GM18909 (cell line): ENCODE results near the gene TFAP2A.

Source experiments
- ATAC-seq: cut with Tn5 transposase; IDR thresholded peaks from one replicate; pipeline ENCODE4 v1.9.1; 2021; ENCODE audit warnings: mild to moderate bottlenecking; ENCODE audit not compliant: unreplicated experiment, poor library complexity

Gene TFAP2A

DNA sequence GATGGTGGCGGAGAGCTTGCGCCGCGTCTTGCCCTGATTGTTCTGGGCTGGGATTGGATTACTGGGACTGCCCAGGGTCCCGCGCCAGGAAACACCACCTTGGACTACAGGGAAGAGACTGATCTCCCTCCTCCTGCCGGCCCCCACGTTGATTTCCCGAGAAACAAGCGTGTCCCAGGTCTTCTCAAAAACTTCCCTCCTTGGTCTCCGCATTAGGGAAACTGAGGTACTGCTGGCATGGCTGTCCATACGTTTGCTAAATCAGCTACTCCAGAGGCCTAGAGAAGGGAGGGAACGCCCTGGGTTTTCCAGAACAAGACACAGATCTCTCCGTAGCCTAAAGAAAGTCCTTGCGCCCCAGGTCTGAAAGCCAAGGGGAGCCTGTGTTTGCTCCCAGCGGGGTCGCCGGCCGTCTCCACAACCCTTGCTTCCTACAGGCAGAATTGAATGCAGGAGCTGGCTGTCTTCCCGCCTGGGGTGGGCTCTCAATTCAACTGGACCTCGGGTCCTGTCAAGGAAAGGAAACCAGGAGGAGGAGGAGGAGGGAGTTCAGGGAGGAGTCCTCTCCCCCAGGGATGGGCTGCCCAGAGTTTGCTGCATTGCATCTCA is 29.2 kb downstream of the TFAP2A start:
- no peak for ATAC-seq

DNA sequence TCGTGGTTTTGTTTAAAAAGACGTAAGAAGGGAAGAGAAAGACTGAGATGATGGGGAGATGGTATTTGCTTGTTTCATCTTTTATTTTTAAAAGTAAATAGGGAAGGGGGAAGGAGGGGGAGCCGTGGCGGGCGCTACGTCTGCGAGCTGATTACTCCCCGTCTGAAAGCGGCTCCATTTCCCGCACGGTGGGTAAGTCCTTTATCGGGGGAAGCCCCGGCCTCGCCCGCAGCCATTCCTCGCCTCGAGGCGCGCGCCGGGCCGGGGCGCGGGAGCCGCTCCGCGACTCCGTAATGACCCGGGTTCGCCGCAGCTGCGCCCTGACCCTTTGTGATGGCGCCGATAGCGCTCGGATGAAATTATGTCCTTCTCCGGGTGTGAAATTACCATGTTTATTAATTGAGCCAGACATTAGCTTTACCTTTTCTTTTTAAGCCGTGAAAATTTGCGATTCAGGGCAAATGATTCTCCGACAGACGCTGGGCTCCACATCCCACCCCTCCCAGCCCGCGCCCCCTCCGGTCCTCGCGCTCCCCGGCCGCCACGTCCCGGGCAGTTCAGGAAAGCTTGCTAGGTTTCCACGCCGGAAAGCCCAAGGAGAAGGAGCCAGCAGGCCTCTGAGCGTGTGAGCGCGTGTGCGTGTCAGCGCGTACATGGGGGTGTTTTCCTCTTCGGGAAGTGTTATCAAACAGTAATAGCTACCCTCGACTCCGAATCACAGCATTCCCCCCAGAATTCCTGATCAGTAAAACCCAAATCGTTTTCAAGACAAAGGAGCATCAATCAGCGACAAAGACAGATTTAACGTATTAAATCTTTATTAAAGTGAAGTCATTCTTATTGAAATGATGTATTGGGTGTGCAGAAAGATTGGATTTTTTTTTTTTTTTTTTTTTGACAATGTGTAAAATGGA is 30.0 kb downstream of the TFAP2A start:
- no peak for ATAC-seq

DNA sequence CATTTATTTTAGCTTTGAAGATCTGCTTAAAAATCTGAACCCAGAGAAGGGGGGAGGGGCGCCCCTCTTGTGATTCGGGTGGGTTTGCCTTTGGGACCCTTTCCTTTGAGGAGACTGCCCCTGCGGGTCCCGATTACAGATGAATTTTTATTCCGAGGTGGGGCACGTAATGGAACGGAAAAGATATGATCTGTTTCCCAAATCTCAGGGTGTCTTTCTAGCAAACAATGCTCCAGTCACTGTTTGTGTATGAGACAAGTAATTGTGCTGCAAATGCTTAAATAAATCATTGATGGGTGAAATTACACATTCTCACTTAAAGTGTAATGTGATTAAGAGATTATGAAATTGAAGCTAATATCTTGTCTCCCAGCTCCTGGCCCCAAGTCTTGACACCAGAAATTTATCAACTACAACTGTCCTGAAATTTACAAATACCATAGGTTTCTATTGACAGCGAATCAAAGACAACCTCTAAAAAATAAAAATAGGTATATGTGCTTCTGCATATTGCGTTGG is 30.7 kb downstream of the TFAP2A start:
- no peak for ATAC-seq

DNA sequence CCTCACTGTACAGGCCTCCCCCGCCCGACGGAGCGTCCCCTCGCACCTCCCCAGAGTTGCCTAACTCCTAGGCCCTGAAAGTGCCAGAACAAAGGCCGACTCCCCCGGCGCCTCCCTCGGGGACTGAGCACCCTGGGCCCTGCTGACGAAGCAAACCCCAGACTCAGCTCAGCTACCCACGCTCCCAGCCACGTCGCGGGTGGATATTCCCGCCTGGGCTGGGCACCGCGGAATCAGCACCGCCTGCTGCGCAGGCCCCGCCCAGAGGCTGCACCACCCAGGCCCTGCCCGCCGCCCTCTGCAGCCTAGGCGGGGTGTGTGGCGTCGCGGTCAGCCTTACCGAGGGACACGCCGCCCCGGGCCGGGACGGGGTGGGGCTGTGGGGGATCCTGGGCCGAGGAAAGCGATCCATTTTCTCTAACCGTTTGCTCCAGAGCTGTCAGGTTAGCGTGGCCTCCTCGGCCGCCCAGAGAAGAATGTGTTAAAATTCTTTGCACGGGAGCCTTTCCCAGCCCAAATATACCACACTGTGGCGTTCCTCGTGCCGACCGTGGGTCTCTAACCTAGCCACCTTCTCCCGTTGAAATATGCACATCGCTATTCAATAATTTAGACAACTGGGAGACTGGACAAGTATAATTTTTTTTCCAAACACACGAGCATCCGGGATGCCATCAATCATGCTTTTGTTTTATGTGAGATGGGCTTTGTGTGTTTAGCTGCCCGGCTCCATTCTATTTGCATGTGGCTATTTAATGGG is 31.4 kb downstream of the TFAP2A start:
- no peak for ATAC-seq

DNA sequence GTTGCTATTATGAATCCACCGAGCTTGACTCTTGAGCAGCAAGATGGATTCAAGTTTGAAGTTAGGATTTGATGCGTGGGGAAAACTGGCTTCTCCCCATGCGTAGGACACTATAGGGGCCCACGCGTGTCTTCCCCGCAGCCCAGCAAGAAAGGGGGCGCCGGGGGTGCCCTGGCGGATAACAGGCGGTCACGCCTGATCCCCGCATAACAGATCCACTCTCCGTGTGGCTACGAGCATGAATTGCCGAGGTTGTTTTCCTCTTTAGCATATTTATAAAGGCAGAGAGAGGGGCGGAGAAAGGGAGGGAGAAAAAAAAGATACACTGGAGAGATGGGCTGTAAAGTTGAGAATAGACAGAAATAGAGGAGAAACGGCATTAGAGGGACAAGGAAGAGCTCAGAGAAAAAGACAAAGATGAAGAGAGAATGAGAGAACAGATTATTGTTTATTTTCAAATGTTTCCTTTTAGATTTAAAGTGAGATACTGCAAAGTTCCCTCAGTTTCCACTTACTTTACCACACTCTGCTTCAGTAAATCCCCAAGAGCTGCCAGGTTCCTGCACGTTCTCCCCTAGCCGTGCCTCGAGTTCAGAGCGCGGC is 32.0 kb downstream of the TFAP2A start:
- ATAC-seq = no peak

DNA sequence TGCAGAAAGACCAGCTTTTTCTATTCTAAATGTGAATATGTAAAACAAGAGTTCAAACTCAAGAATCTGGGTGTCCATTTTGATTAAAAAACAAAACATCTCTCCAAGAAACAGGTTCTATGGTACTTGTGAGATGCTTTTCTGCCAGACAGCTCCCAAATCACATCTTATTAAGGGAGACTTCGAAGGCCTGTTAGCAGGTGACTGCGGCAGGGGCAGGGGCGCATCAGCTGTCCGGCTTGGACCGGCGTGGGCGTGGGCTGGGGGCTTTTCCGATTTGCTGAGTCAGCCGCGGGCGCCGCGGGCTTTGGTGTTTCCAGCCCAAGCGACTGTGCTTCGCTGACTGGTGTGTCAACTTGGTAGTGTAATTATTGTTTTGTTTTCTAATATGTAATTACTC is 32.6 kb downstream of the TFAP2A start:
- no peak for ATAC-seq

DNA sequence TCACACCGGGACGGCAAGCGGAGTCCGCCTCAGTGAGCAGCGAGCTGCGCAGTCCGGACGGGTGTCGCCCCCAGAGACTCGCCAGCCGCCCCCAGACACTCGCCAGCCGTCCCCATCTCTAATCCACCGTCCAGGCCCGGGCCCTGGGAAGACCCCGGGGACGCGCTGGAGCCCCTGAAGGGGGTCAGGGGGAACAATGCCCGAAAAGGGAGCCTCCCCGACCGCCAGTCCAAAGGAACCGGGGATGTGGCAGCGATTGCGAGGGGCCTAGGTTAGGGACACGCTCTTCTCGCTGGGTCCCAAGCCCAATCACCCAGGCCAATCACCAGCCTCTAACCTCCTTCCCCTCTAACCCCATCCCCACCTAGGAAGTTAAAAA is 33.1 kb downstream of the TFAP2A start:
- no peak for ATAC-seq

DNA sequence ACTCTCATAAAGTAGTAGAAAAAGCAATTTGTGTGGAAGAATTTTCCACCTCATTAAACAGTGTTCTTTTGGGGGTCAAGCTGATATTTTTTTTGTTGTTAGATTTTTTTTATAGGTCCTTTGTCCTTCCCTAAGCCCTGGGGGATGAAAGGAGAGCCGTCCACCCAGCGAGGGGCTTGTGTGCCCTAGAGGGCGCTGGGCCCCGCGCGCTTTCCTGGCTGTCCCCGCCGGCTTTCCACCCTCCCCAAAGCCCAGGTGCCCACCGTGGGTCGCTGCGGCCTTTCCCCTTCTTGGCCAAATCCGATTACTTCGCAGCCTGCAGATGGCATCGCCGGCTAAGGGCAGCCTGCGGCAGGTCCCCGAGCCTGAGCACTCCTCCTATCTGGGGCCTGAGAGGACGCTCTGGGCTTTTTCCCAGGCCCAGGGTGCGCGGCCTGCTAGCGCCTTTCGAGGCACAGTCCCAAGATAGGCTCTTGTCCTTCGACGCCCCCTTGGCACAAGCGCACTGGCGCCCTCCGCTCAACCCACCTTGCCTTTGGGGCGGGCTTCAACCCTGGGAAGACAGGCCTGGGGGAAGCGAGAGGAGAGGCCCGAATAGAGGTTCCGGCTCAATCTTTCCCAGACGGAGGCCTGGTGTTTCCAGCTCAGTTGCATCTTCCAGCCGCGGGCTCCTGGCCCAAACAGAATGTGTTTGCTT is 33.6 kb downstream of the TFAP2A start:
- no peak for ATAC-seq

DNA sequence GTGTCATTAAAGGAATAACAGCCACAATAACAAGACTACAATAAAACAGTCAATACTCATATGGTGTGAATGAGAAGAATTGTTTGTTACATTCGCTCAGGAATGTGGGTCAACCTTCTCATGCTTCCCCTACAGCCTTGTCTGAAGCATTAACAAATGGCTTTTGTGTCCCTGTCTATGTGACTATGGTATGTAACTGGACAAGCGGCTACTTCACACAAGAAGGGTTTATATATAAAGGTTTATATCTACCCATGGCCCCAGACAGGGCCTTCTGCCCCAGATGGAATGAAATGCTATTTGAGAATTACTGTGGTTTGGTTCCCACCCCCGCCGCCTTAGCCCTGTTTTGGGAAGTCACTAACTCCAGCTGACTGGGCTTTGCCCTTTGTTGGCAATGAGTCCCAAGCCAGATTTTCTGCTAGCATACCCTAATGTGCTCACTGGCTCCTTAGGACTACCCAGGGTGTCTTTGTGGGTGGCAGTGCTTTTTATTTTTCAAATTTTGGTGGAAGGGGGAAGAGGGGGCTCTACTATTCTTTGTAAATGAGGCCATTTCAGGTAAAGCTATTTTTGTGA is 39.4 kb downstream of the TFAP2A start:
- no peak for ATAC-seq

DNA sequence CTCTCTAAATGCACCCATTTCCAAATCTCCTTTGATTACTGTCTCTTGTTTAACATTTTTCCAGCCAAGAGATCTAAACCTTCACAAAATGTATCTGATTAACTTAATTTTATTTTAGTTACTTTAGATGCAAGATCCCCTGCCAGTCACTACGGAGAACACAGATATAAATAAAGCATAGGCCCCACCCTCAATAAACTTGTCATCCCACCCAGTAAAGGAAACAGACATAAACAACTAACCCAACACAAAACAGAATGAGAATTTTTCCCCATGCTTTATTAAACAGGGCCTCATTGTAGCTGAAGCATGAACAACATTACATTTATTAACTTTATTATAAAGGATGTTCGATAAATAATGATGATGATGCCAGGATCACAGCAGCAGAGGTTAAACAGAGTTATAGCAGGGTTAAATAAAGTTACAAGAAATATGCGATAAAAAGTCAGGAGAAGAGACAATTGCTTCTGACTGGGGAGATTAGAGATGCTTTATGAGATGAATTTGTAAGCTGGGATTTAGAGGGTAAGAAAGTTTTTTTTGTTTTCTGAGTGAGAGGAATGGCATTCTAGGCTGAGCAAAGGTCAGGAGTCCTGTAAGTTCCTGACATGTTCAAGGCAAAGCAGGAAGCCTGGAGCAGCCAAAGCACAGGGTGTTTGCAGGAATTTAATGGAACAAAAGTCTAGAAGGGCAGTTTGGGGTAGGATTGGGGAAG is 41.1 kb downstream of the TFAP2A start:
- no peak for ATAC-seq

DNA sequence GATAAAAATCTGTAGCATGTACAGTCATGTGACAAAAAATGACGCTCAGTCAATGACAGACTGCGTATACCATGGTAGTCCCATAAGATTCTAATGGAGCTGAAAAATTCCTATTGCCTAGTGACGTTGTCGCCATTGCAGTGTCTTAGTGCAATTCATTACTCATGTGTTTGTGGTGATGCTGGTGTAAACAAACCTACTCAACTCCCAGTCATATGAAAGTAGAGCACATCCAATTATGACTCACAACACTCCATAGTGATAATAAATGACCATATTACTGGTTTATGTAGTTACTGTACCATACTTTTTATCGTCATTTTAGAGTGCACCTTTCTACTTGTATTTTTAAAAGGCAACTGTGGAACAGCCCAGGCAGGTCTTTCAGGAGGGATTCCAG is 45.0 kb downstream of the TFAP2A start:
- ATAC-seq = no peak

DNA sequence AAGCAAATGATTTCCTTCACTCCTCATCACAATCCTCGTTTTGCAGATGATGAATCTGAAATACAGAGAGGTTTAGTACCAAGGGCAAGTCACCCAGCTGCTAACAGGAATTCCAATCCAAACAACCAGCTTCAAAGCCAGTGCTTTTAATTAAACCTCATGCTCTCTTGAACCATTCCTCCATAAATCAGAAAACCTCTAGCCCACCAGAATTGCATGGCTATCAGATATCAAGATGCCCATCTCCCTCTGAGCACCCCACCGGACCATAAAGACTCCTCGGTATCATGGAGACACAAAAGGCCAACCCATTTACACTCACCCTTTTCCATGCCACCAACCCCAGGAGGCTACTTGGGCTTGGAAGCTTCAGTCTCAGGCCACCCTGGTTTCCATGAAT is 46.0 kb downstream of the TFAP2A start:
- no peak for ATAC-seq

DNA sequence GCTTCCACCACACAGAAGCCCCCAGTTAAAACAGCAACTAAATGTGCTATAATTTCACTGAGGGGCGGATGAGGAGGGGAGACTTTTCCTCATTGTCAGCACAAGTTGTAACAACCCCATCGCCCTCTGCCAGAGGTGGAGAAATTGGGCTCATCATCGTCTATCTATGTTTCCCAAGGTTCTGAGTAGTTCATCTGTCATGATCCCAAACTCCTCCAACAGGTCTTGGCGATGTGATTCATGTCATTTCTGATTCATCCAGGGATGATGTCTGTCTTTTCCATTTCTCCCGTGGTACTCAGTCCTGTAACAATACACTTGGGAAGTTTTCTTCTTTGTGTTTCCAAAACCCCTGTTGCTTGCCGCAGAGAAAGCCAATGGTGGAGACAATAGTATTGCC is 51.0 kb downstream of the TFAP2A start:
- ATAC-seq = no peak

DNA sequence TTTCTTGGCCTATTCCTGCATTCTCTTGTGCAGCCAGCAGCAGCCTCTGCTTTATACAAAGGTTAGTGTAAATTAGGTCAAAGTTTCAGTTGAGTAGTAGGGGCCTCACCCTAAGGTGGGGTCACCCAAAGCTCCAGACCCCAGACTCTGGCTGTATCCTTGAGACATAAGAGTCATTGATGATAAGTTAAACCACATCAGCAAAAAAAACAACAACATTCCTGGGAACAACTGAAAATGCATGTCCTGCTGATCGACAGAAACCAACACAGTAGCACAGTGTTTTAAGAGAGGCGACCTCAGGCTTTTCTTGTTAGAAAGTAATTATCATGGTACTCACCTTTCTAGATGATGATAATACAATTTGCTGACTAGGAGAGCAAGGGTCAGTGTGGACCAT is 52.6 kb downstream of the TFAP2A start:
- no peak for ATAC-seq

DNA sequence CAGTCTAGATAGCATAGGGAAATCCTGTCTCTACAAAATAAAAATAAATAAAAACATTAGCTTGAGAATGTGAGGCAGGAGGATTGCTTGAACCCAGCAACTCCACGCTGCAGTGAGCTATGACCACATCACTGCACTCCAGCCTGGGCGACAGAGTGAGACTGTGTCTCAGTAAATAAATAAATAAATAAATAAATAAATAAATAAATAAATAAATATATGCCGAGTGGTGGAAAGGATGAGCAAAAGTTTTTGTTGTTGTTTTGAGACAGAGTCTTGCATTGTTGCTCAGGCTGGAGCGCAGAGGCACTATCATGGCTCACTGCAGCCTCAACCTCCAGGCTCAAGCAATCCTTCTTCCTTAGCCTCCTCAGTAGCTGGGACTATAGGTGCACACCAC is 53.4 kb downstream of the TFAP2A start:
- ATAC-seq = no peak

DNA sequence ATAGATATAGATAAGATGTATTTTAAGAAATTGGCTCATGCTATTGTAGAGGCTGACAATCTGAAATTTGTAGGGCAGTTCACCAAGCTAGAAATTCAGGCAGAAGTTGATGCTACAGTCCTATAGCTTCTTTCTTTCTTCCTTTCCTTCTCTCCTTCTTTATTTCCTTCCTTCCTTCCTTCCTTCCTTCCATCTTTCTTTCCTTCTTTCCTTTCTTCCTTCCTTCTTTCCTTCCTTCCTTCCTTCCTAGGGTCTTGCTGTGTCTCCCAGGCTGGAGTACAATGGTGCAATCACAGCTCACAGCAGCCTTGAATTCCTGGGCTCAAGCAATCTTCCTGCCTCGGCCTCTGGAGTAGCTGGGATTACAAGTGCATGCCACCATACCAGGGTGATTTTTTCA is 55.3 kb downstream of the TFAP2A start:
- ATAC-seq = no peak

DNA sequence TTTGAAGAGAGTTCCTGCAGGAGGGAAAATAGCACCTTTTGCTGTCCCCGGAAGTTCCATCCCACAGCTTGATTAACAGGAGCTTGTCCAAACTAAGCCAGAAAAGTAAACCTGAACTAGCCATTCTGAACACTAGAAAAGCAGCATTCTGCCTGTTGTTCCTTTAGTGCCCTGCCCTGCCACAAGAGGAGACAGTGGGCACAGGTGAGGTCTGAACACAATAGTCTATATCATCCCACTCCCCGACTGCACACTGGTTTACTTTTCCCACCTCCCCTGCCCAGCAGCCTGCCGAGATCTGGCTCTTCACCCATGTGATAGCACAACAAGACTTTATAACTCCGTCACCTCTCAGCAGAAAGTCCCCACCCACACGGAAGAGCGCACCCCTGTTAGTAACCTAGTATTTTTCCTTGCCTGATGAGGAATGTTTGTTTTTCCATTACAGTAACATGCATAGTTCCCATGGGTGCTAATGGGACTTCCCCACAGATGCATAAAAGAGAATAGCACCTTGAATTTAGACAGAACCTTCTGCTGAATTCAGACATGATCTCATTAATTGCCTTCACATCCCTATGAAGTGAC is 59.7 kb downstream of the TFAP2A start:
- ATAC-seq = peak; percentile 62

DNA sequence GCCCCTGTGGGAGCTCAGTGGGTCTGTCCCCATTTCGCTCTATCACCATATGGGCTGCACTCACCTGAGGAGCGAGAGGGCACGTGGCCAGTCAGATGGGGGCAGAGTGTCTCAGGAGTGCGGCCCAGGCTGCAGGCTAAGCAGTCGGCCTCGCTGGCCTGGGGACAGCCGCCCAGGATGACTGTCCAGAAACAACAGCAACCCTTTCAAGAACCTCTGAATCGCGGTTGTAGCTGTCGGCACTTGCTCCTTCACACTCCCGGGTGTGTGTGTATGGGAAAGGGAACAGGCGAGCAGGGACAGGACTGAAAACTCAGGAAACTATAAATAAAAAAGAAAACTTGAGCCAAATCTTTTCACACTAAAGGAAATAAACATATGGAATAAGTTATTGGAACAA is 63.1 kb downstream of the TFAP2A start:
- ATAC-seq = no peak

DNA sequence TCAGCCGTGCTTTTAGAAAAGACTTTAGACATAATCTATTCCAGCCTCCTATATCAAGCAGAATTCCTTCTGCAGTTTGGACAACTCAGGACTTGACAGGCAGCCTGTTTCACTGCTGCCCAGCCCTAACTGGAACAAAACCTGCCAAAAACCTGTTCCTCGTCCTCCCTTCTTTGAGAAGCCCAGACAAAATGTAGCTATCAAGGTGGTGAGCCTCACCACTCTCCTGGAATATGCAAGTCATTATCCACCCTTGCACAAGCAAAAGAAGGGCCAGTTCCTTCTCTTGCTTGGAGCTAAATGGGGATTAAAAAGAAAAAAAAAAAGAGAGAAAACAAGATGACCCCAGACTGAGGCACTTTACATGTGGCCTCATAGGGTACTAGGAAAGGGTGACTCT is 64.2 kb downstream of the TFAP2A start:
- no peak for ATAC-seq
